Stimulated activated CD8-positive, alpha-beta memory T cell treated with anti-CD3 and anti-CD28 coated beads, Interleukin-12 subunit alpha, Interleukin-12 subunit beta, amount 100 ng/mL, for 24 hours (primary cell): ENCODE results near the gene PHACTR1.

ENCODE experiments used
- DNase-seq: peaks from one replicate; pipeline ENCODE4 v3.0.0-alpha.2; 2020; ENCODE audit errors: extremely low read depth

PHACTR1 gene

DNA sequence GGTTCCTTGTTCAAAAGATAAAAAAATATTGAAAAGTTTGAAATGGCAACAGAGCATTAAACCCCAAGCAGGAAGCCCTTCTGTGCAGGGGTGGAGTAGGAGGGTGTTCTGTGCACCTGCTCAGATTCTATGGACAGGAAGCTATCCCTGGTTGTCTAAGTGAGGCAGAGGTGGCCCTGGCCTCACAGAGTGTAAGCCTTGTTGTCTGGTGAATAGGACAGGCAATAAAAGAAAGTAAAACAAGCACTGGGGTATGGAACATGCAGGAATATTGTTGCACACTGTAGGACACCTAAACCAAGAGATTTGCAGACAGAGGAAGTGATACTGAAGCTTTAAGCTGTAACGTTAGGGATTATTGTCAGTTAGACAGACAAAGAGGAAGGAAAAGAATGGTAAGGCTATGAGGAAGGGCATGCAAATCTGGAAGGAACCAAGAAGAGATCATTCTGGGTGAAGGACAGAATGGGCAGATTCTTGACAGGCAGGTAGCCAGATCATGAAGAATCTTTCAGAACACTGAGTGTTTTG, 545.0 kb downstream of the PHACTR1 start:
- DNase-seq: no peak

DNA sequence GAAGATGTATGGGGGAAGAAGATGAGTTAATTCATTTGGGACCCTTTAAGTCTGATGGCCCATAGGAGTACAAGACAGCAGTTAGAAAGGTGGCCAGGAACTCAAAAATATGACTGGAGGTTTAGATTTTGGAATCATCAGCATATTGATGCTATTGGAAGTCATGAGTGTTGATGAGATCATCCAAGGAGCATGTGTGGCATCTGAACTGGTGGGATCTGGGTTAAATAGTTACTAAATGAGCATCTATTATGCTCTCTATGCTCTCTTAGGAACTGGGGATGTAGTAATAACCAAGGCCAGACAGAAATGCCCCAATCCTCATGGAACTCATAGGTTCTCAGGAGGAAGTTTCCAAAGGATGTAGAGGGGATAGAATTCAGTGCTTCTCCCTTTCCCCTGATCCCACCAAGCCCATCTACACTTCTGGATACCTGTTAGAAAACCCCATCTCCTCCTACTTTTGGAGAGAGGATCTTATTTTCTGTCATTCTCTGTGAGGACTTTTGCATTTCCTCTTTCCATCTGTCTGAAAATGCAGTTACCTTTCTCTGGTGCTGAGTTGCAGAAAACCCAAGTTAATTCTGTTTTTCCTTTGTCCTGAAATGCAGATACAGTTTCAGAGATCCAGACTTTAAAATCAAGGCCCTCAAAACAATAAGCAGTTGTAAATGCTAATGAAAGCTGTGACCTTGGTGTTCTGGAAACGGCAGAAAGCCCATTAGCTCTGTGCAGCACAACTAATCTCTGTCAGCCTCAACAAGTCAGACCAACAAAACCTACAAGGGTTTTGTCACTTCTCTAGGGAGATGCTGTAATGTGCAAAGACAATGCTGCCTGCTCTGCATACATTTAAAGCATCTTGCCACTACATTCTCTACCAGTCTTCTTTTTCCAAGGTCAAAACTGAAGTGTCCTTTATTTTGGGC, 546.0 kb downstream of the PHACTR1 start:
- DNase-seq: no peak

DNA sequence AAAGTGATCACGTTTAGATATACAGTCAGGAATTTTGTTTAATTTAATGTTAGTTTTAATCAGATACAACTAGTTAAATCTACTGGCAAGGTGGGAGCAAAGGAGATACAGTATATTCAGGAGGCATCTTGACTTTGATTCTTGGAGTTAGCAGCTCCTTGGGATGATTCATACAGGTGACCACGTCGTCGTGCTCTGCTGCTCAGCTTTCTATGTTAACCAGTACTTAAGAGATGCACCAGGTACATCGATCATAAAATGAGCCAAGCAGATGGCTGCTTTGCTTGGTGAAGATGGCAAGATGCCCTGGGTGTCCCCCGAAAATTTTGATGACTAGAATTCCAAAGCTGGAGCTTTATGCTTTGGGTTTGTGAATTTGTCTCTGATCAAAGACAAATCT, 547.1 kb downstream of the PHACTR1 start:
- no peak for DNase-seq

DNA sequence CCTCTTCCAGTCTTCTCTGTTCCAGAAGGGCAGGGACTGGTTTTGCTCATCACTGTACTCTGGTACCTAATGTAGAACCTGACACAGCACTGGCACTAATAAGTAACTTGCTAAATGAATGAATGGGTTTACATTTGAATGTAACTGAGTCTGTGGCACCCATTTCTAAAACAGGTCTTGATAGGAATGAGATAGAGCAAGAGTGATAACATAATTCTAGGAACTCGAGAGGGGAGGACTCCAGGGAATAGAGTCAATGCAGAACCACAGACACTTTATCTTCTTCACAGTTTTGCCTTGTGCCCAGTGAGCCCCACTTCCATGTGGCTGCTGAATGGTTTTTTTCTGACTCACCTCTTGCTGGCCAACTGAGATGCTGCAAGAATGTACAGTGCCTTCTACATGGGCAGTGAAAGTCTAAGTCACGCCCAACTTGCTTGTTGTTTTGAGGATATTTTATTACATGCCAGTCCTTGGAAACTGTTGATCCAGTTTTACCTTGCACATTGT, 550.6 kb downstream of the PHACTR1 start:
- no peak for DNase-seq

DNA sequence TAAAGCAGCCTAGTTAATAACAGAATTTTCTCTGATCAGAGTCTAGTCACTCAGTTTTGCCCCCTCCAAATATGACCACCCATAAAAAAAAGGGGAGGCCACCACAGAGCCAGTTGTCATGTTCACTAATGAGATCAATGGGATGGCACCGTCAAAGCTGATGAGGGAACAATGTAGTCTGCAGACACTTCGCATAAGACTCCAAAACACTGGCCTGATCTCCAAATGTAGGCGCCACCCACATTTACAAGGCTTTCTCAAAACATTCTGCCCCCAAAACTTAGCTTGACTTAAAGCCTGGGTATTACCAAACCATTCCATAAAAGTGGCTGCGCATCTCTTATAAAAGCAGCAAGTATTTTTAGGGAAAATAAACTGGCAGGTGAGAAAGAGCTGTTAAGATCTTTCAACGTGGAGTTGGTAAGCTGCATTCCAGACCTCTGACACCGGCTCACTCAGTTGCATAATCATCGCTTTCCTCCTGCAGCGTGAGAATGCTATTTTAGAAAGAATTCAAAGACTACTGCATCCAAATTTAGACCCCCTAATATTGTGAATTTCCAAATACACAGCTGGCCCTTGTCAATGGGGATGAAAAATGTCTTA, 552.4 kb downstream of the PHACTR1 start:
- DNase-seq: no peak

DNA sequence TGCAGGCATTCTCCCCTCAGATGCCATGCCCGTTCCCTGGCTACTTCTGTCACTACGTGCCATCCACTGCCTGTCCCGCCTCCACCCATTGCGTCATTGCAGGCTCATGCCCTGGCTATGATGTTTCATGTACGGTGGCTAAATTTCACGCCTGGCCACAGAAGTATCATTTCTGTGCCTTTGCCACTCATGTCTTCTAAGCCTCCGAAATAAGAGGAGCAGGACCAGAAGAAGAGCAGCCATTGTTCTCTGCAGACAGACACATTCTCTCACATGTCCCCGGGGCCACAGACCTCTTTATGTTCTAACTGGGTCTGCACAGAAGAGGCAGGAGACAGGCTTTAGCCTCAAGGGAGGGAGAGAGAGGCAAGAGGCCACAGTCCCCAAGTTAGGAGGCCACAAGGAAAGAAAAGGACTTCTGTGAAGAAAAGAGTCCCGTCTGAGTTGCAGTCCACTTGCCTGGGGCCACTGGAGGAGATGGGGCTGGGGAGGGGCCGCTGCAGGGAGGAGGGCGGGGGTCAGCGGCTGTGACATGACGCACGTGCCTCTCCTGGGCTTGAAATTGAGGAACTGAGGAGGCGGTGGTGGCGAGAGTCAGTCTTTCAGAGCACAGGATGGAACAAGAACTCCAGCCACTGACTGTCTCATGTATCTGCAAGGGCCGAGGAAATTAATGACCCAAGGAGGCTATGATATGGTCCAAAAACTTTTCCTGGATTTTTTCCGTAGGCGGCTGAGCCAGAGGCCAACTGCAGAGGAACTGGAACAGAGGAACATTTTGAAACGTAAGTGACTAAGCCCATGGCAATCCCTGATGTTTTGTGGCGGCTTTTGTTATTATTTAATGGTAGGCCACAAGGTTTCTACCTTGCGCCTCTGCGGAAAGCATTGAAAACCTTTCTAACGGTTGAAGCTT, 555.8 kb downstream of the PHACTR1 start:
- DNase-seq: no peak

DNA sequence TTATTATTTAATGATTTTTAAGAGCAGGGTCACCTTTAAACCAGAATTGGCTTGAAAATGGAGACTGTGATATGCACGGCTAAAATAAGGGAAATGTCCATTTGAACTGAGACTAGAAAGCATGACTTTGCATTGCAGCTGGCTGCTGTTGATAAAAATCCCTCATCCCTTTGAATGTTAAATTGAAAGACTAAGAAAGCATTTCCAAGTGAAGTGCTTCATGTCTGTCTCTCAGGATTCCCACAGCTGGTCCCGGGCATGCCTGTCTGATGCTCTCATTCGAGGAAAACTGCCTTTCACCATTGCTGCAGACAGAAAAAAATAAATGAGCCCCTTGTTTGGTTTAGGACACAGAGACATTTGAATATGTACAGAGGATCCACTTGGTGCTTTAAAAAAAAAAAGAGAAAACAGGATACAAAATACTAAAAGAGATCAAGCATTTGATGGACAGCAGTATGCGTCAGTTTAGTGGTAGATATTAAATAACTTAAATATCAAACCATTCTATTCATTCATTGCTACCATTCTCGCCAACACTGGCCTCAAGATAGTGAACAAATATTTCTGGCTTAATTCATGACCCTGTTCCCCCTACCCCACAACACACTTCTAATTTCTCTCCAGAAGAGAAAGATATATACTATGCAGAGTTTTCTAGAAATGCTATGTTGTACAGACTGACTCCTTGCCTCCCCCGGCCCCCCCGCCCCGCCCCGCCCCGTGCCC, 556.8 kb downstream of the PHACTR1 start:
- no peak for DNase-seq

DNA sequence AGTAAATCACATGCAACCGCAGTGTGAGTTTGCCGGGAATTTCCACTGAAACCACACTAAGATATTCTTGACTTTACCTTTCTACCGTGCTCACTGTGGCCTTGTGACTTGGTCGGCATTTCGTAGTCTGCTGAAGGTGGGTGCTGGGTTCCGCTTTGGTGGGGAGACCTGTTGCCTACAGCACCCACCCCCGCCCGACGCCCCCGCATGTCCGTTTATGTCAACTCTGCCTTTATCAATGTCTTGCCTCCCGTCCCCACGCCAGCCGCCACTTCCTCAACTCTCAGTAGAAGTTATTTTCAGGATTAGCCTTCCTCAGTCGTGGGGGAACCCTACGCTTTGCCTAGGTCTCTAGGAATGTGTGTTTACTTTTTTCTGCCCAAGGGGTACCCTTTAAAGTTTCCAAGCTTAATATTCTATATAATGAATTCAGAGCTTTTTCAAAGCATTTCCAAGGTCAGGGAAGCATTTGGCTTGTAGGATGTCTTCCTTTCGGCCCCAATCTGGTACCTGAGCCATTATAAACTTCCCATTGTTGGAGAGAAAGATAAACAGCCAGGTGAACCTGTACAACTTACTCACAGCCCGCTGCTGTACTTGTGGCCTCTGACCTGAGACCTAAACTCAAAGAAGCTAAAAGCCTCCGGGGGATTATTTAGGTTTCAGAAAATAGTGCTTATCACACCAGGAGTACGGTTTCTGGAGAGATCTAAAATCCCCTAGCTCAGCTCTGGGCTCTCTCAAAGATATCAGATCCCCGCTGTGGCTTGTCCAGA, 557.6 kb downstream of the PHACTR1 start:
- peak; percentile 32 for DNase-seq

DNA sequence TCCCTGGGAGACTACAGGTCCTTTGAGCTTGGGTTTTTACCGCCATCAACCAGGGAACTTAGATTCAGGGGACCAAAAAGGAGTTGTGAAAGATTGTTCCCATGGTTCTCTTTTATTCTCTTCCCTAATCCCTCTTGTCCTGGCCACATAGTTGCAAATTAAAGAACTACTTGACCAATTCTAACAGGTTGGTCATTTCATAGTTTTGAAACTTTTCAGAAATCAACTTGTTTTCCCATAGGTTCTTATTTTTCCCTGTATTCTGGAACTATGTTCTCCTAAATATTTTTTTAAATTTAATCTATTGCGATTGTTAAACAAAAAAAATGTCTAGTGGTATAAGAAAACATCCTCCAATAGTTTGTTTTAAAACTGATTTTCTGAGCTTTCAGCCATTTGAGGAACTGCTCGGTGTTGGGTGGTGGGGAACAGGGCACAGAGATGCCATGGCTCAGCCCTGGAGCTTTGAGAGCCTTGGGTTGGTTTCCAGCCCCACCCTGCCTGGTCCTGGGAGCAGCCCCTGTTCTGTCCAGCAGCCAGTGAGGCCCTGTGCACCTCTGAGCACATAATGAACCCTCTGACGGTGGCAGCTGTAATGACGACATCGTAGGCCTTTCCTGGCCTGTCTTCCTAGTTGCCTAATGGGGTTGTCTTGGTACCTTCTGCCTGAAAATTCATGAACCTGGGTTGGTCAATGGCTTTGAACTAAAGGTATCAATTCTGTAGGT, 558.3 kb downstream of the PHACTR1 start:
- DNase-seq: no peak

DNA sequence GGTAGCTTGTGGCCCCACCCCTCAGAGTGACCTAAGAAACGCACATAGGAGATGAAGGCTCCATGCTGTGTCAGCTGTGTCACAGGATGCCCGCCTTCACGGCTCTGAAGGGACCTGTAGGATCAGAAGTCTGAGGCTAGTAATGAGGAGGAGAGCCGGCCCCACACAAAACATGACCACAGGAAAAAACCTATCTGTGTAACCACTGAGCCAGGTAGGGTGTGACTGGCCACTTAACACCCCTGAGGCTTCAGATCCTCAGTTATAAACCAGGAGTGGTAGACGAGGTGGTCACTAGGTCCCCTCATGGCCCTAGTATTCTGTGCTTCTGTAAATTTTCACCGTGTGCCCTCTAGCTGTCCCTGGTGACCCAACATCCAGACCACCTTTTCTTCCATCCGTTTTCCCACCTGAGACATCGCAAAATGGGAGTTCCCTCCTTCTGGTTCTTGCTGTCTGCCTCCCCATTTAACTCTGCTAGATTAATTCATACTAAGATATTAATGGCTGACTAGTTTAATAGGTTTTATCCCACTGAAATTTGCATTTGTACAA, 558.9 kb downstream of the PHACTR1 start:
- DNase-seq: no peak

DNA sequence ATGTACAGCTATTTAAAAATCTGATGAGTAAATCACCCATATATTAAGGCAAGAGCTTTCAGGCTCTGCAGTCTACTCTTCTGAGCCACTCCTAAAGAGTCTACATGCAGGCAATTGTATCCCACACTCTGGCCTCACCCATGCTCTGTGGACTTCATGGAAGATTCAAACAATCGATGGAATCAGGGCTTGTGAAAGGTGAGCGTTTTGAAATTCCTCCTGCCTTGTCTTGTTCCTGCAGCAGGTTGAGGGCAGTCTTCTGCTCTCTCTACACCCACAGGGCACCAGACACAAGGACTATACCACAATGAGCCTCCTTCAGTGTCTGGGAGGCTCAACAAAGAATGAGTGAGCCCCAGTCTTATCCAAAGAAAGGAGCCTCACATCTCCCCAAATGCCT, 560.7 kb downstream of the PHACTR1 start:
- no peak for DNase-seq

DNA sequence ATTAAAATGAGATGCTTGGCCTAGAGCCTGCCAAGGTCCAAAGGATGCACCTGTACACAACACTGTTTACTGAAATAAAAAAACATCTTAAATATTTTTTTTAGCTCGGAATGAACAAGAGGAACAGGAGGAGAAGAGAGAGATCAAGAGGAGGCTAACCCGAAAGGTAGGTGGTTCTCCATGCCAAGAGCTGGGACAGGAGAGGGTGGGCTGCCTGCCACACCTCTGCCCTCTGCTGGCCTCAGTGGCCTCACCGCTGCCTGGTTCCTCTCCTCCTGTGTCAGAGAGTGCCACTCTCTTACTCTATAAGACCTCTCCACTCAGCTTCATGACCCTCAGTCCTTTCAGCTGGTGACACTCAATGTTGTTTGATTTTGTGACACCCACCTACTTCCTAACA, 561.6 kb downstream of the PHACTR1 start:
- DNase-seq: no peak

DNA sequence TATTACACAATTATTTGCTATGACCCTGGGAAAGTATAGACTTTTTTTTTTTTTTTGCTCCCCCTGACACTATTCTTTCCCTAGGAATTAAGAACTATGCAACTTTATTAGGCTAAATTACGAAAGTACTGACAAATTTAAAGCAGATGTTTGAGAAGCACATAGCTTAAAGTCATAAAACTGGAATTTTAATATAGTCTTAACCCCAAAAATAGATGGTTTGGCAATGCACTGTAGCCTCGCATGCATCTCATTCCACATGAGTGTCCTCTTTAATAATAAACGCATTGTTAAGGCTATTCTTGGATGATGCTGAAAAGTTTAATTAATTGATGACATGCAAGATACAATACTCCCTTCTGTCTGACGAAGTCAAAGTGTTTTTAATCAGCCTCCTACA, 562.4 kb downstream of the PHACTR1 start:
- no peak for DNase-seq

DNA sequence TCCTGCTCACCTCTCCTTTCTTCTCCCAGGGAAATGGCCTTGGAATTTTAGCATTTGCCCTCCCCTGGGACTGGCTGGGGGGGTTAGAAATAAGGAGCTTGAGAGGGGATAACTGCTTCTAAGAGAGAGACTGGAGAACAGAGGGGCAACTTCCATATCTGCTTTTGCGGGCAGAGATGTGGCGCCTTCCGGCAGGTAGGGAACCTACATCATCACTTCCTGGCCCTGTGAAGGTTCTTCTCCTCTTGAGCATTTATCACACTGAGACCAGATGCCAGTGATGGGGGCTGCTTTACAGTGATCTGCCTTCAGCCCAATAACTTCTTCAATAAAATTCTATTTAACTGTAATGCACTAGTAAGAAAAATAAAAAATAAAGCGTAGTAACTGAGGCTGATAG, 563.7 kb downstream of the PHACTR1 start:
- no peak for DNase-seq

DNA sequence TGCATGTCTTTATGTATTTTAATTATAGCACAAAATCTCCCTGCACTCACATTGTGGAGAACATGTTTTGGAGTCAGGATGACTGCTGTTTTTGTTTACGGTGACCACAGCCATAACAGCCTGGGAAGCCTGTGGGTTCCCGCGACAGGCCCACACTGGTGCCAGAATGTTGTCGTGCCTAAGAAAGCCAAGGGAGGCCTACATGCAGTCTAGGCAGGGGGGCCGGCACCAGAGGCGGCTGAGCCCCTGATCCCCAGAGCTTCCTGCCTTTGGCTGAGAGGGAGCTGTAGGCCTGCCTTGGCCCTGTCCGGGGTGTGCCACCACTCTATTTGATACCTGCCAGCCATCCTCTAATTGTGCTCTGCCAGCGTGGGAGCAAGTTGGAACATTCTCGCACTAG, 565.1 kb downstream of the PHACTR1 start:
- no peak for DNase-seq

DNA sequence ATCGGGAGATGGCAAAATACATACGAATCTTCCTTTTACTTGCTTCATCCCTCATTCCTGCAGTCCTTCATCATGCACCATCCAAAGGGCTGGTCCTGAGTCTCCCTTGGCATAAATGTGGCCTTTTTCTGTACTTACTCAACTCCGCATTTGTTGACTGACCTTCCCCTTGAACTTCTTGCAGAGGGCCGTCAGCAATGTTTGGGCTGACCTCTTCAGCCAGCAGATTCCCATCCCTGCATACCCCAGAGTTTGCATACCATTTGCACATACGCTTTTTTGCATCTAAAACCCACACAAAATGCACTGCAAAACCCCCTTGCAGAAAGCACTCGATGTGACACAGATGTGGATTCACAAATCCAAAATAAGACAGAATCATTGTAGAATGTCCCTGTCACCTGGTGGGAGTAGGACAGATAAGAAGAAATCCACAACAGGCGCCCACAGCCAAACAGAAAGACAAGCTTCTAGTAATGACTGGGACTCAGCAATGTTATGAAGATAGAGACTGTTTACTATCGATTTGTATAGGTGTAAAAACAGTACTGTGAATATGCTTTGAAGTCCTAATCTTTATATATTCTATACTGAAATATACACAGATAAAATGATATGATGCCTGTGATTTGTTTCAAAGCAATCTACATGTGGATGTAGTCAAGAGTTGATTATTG, 566.0 kb downstream of the PHACTR1 start:
- no peak for DNase-seq

DNA sequence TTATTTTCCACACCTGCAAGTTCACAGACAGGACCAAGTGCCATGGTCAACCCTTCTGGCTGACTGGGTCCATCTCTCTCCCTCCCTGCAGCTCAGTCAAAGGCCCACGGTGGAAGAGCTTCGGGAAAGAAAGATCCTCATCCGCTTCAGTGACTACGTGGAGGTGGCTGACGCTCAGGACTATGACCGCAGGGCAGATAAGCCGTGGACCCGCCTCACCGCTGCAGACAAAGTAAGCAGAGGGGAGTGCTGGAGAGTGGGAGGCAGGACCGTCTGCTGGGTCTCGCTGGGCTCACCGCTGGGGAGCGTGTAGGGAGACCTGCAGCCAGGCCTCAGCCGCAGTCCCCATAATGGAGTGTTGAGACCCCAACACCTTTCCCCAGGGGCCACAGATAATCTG, 566.8 kb downstream of the PHACTR1 start:
- DNase-seq: no peak

DNA sequence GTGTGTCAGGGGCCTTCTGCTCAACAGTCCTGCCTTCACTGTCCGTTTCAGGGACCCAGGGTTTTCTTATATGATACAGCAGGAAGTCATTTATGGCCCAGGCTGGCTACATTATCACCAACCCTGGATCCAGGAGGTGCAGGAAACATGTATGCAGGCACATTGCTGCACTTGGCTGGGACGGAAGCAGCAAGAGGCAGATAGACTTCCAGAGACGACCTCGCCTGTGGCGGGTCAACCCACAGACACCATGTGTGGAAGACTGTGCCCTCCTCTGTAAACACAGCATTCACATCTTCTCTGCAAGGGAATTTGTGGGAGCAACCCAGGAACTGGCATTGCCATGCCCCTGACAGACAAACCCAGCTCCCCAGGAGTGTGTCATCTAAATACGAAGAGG, 568.1 kb downstream of the PHACTR1 start:
- no peak for DNase-seq

DNA sequence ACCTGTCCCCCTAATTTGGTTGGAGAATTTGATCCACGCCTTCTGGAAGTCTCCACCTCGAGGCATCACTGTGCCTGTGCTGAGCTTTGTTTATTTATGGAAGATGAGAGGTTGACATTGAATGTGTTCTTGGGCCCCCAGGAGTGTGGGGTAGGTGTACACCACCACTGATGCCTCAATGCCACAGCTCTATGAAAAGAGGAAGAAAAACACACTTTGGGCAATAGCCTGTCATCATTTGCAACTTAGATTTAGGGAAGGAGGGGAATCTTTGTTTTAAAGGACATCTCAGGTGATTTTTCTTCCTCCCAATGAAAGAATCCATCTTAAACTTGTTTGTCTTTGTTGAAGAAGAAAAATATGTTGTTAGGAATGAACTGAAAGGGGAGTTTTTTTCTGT, 569.1 kb downstream of the PHACTR1 start:
- no peak for DNase-seq
